ENCODE data around the gene ZNF268. TPM values are rescaled to one million over a fixed set of nuclear protein-coding genes. Genes with fewer than 3 reads are reported as not detected.

ZNF268 gene
- 1 to 10 TPM; 8.4 to 9.1 TPM for total RNA-seq

DNA sequence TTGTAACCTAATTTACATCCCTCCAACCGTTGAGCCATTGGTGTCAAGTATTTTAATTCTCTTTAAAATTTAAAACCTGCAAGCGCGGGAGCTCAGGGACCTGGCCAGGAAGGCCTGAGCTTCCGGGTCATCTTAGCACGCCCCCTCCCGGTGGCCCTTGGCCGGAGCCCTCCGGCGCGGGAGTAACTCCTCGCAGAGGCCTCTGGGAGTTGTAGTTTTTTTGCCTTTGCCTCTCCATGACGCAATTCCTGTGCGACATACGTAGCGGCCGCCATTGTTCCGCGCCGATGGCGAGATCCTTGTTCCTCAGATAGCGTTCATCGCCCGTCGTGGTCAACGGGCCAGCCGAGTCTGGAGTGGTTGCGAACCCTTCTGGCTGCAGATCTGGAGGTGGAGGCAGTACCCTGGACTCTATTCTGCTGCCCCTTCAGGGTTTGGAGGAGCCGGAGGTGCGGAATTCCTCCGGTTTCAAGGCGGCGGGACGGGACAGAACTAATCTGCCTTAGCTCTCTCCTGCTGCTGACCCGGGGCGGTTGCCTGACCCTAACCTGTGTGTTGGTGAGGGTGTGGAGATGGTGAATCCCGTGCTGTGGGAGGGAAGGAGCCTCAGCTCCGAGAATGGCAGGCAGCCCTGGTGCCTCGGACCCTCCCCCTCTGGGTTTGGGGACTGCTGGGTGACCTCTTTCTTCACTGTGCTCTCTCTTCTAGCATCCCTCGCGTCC is at the start of gene ZNF268:
Gene ZNF268, plus strand, starts transcription at position 258 of the 722 bp plus-strand sequence. CDS start 503 bp downstream, outside the sequence.
- Mint-ChIP-seq H3K4me3 (peak within 1 kb of the TSS; percentile 94), H3K36me3 (ENCODE audit: low read depth) (peaks cover 57% of the 10 kb centered on the region), H3K4me1 (ENCODE audit: low read depth) (peaks cover 19% of the 10 kb centered on the region), H3K9me3 (peaks cover 45% of the 10 kb centered on the region), H3K27ac (peak within 1 kb of the TSS; percentile 79), H3K27me3 (ENCODE audit: low read depth) (no peaks in the 10 kb centered on the region)
- intact Hi-C loops (cut with micrococcal nuclease): loop anchor here (1.0 kb wide), 5 partner anchors 51 to 419 kb away; partner anchors contain the start of genes ZNF10, ZNF140, ZNF26 and ZNF84
- CTCF ChIA-PET: interaction anchor here (0.9 to 2.0 kb wide), 4 partner anchors 21 to 218 kb away, joined by 3 to 7 read pairs (median 4); no protein-coding TSS in a partner anchor
- DNase-seq: peak; percentile 96

DNA sequence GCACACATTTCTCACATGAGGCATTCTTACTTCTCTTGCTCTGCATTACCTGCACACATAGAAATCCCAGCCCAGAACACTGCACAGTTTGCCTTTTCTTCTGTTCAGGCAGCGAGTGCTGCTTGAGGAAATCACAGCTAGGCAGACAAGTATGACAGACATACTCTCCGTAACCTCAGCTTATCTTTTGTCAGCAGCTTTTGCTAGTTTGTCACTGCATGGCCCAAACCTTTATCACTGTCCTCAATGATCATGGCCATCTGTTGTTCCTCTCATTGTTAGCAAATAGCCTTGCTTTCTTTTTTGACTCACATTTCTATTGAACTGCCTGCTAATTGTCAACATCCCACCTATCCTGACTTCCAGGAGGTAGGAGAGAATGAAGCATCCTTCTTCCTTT is 45.5 kb upstream of the ZNF268 start:
- Mint-ChIP-seq H3K36me3 (ENCODE audit: low read depth) (peaks cover 86% of the 10 kb centered on the region), H3K4me3 (no peak overlapping the region), H3K27ac (no peak overlapping the region), H3K9me3 (peaks cover 60% of the 10 kb centered on the region), H3K27me3 (ENCODE audit: low read depth) (no peaks in the 10 kb centered on the region), H3K4me1 (ENCODE audit: low read depth) (peaks cover 5% of the 10 kb centered on the region)
- no peak for DNase-seq
- intact Hi-C loops (cut with micrococcal nuclease): no loop called here
- CTCF ChIA-PET: no interaction called here

DNA sequence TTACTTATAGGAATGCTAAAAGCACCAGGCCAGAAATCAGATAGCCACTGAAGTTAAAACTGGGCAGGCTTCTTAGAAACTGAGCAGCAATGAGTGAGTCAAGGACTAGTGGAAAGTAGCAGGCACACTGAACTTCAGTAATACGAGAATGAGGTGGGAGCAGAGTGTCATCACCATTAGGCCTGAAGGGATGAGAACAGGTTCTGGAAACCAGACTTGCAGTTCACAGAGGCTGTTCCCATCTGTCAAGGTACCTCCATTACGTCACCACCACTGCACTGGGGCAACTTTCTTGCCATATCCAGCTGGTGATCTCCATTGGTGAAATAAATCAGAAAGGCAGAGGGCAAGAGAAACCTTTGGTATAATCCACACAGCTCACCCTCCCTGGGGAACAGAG is 35.3 kb upstream of the ZNF268 start:
- H3K9me3 Mint-ChIP-seq: peaks cover 59% of the 10 kb centered on the region
- H3K36me3 Mint-ChIP-seq (ENCODE audit: low read depth): peaks cover 81% of the 10 kb centered on the region
- no peak overlapping the region for H3K27ac Mint-ChIP-seq
- no peaks in the 10 kb centered on the region for H3K27me3 Mint-ChIP-seq (ENCODE audit: low read depth)
- CTCF ChIA-PET: no interaction called here
- intact Hi-C loops (cut with micrococcal nuclease): no loop called here
- DNase-seq: no peak
- no peak overlapping the region for H3K4me3 Mint-ChIP-seq
- no peaks in the 10 kb centered on the region for H3K4me1 Mint-ChIP-seq (ENCODE audit: low read depth)

DNA sequence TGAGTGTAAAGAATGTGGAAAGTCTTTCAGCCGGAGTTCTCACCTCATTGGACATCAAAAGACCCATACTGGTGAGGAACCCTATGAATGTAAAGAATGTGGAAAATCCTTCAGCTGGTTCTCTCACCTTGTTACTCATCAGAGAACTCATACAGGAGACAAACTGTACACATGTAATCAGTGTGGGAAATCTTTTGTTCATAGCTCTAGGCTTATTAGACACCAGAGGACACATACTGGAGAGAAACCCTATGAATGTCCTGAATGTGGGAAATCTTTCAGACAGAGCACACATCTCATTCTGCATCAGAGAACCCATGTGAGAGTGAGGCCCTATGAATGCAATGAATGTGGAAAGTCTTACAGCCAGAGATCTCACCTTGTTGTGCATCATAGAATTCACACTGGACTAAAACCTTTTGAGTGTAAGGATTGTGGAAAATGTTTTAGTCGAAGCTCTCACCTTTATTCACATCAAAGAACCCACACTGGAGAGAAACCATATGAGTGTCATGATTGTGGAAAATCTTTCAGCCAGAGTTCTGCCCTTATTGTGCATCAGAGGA is 25.1 kb upstream of the ZNF268 start:
- Mint-ChIP-seq H3K9me3 (peaks cover 77% of the 10 kb centered on the region), H3K4me3 (no peak overlapping the region), H3K27ac (no peak overlapping the region), H3K27me3 (ENCODE audit: low read depth) (no peaks in the 10 kb centered on the region), H3K36me3 (ENCODE audit: low read depth) (peaks cover 75% of the 10 kb centered on the region), H3K4me1 (ENCODE audit: low read depth) (no peaks in the 10 kb centered on the region)
- CTCF ChIA-PET: no interaction called here
- no peak for DNase-seq
- intact Hi-C loops (cut with micrococcal nuclease): no loop called here

DNA sequence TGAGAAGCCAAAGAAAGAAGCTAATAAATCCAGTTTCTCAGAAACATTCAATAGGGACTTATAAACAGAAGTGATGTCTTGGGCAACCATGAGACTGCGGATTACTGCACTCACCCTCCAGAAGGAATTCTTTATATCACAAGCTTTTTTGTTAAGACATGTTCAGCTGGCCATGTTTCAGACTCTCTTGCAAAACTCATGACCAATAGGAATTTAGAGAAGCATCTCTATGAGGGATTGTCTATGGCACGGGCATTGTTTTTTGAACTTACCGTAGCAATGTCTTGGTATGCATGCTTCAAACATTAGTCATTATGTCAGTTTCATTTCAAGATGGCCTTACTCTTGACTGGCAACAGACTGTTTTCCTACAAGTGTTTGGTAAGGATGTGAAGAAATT is 15.5 kb upstream of the ZNF268 start:
- intact Hi-C loops (cut with micrococcal nuclease): no loop called here
- Mint-ChIP-seq H3K27ac (no peak overlapping the region), H3K4me1 (ENCODE audit: low read depth) (no peaks in the 10 kb centered on the region), H3K36me3 (ENCODE audit: low read depth) (peaks cover 10% of the 10 kb centered on the region), H3K27me3 (ENCODE audit: low read depth) (no peaks in the 10 kb centered on the region), H3K9me3 (peaks cover 40% of the 10 kb centered on the region), H3K4me3 (no peak overlapping the region)
- no peak for DNase-seq
- CTCF ChIA-PET: no interaction called here

DNA sequence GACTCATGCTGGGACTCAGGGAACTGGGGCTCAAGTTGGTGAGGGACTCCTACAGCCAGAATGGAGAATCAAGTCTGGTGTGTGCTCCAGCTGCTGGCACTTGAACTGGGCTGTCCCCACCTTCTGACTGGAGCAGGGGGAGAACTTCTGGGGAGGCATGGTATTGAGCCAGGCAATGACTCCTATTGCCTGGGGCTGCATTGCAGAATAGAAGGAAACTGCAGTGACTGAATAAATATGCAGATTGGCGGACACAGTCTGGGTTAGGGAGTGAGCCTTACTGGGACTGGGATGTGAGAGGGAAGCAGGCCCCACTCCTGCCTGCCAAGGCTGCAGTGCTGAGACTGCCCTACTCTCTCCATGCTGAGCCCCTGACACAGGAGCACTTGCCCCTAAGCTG is 8.8 kb upstream of the ZNF268 start:
- Mint-ChIP-seq H3K9me3 (peaks cover 57% of the 10 kb centered on the region), H3K27me3 (ENCODE audit: low read depth) (no peaks in the 10 kb centered on the region), H3K4me1 (ENCODE audit: low read depth) (no peaks in the 10 kb centered on the region), H3K36me3 (ENCODE audit: low read depth) (peaks cover 14% of the 10 kb centered on the region), H3K27ac (no peak overlapping the region), H3K4me3 (no peak overlapping the region)
- intact Hi-C loops (cut with micrococcal nuclease): no loop called here
- CTCF ChIA-PET: no interaction called here
- no peak for DNase-seq

DNA sequence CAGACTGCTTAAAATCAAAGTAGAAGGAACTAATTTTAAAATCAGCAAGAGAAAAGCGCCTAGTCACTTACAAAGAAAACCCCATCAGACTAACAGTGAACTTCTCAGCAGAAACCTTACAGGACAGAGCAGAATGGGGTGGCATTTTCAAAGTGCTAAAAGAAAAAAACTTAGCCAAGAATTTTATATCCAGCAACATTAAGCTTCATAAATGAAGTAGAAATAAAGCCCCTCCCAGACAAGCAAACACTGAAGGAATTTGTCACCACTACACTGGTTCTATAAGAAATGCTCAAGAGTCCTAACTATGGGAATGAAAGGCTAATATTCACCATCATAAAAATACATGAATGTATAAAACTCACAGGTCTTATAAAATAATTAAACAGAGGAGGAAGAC is 6.4 kb upstream of the ZNF268 start:
- intact Hi-C loops (cut with micrococcal nuclease): no loop called here
- H3K9me3 Mint-ChIP-seq: peaks cover 60% of the 10 kb centered on the region
- H3K4me3 Mint-ChIP-seq: no peak overlapping the region
- no peaks in the 10 kb centered on the region for H3K27me3 Mint-ChIP-seq (ENCODE audit: low read depth)
- CTCF ChIA-PET: no interaction called here
- H3K27ac Mint-ChIP-seq: no peak overlapping the region
- no peak for DNase-seq
- H3K36me3 Mint-ChIP-seq (ENCODE audit: low read depth): peaks cover 14% of the 10 kb centered on the region
- no peaks in the 10 kb centered on the region for H3K4me1 Mint-ChIP-seq (ENCODE audit: low read depth)

DNA sequence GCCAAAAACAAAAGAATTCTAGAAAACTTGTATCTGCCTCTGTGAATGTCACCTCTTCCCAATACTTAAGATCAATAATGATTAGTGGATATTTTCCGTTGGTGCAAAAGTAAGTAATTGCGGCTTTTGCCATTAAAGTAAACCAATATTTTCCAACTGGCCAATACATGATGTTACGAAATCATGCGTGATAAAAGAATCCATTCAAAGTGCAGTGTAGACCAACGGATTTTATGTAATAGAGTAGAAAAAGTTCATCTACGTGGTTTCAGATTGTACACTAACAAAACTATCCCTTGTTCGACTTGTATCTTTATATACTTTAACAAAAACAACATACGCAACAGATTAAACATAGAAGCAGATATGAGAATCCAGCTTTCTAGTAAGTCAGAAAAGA is 626 bp upstream of the ZNF268 start:
- Mint-ChIP-seq H3K27ac (no peak overlapping the region), H3K4me1 (ENCODE audit: low read depth) (peaks cover 19% of the 10 kb centered on the region), H3K9me3 (peaks cover 48% of the 10 kb centered on the region), H3K27me3 (ENCODE audit: low read depth) (no peaks in the 10 kb centered on the region), H3K4me3 (no peak overlapping the region), H3K36me3 (ENCODE audit: low read depth) (peaks cover 50% of the 10 kb centered on the region)
- intact Hi-C loops (cut with micrococcal nuclease): loop anchor here (1.0 kb wide), 5 partner anchors 50 to 418 kb away; partner anchors contain the start of genes ZNF10, ZNF140, ZNF26 and ZNF84
- CTCF ChIA-PET: interaction anchor here (0.9 to 2.0 kb wide), 4 partner anchors 22 to 217 kb away, joined by 3 to 7 read pairs (median 4); no protein-coding TSS in a partner anchor
- no peak for DNase-seq

DNA sequence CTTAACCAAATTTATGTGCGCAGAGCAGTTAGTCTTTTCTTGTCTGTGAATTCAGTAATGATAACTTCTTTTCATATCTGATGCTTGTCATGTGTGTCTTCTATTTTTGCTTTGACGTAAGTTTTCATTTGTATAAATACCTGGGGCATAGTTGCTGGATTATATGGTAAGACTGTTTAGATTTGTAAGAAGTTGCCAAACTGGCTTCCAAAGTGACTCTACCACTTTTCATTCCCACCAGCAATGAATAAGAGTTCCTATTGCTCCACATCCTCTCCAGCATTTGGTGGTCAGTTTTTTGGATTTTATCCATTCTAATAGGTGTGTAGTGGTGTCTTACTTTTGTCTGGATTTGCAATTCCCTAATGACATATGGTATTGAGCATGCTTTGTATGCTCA is 8.9 kb downstream of the ZNF268 start:
- H3K9me3 Mint-ChIP-seq: peaks cover 77% of the 10 kb centered on the region
- H3K4me3 Mint-ChIP-seq: no peak overlapping the region
- no peak for DNase-seq
- CTCF ChIA-PET: interaction anchor here (0.7 kb wide), 1 partner anchor 267 kb away, joined by 4 read pairs; no protein-coding TSS in a partner anchor
- no peak overlapping the region for H3K27ac Mint-ChIP-seq
- H3K4me1 Mint-ChIP-seq (ENCODE audit: low read depth): peaks cover 5% of the 10 kb centered on the region
- no peaks in the 10 kb centered on the region for H3K27me3 Mint-ChIP-seq (ENCODE audit: low read depth)
- H3K36me3 Mint-ChIP-seq (ENCODE audit: low read depth): peaks cover 98% of the 10 kb centered on the region
- intact Hi-C loops (cut with micrococcal nuclease): no loop called here

DNA sequence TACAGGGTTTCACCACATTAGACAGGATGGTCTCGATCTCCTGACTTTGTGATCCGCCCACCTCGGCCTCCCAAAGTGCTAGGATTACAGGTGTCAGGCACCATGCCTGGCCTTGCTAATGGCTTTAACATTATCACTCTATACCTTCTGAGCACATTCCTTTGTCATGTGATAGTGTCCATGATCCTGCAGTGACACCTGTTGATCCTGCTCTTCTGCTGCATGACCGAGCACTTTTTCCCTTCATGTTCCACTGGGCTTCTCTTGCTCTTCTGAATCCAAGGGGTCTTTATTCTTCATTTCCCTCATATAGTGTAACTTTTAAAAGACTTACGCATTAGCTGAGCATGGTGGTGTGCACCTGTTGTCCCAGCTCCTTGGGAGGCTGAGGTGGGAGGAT is 11.6 kb downstream of the ZNF268 start:
- Mint-ChIP-seq H3K4me3 (no peak overlapping the region), H3K9me3 (peaks cover 66% of the 10 kb centered on the region), H3K36me3 (ENCODE audit: low read depth) (peaks cover 89% of the 10 kb centered on the region), H3K4me1 (ENCODE audit: low read depth) (no peaks in the 10 kb centered on the region), H3K27me3 (ENCODE audit: low read depth) (no peaks in the 10 kb centered on the region), H3K27ac (no peak overlapping the region)
- intact Hi-C loops (cut with micrococcal nuclease): no loop called here
- DNase-seq: no peak
- CTCF ChIA-PET: no interaction called here

DNA sequence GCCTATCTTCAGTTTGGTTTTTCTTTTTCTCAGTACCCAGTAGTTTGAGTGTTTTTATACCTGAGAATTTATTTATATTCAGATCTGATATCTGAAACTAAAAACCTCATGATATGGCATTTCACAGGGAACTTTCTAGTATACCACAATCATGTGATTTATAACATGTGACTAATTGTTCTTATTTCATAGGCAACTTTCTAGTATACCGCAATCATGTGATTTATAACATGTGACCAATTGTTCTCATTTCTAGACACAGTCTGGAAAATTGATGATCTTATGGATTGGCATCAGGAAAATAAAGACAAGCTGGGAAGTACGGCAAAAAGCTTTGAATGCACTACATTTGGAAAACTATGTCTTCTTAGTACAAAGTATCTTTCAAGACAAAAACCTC is 20.6 kb downstream of the ZNF268 start:
- no peak overlapping the region for H3K4me3 Mint-ChIP-seq
- H3K4me1 Mint-ChIP-seq (ENCODE audit: low read depth): no peaks in the 10 kb centered on the region
- no peak for DNase-seq
- CTCF ChIA-PET: interaction anchor here (2.1 kb wide), 1 partner anchor 21 kb away, joined by 7 read pairs; the partner anchor contains the start of gene ZNF268
- peaks cover 75% of the 10 kb centered on the region for H3K36me3 Mint-ChIP-seq (ENCODE audit: low read depth)
- intact Hi-C loops (cut with micrococcal nuclease): no loop called here
- H3K27me3 Mint-ChIP-seq (ENCODE audit: low read depth): no peaks in the 10 kb centered on the region
- H3K27ac Mint-ChIP-seq: no peak overlapping the region
- peaks cover 67% of the 10 kb centered on the region for H3K9me3 Mint-ChIP-seq

DNA sequence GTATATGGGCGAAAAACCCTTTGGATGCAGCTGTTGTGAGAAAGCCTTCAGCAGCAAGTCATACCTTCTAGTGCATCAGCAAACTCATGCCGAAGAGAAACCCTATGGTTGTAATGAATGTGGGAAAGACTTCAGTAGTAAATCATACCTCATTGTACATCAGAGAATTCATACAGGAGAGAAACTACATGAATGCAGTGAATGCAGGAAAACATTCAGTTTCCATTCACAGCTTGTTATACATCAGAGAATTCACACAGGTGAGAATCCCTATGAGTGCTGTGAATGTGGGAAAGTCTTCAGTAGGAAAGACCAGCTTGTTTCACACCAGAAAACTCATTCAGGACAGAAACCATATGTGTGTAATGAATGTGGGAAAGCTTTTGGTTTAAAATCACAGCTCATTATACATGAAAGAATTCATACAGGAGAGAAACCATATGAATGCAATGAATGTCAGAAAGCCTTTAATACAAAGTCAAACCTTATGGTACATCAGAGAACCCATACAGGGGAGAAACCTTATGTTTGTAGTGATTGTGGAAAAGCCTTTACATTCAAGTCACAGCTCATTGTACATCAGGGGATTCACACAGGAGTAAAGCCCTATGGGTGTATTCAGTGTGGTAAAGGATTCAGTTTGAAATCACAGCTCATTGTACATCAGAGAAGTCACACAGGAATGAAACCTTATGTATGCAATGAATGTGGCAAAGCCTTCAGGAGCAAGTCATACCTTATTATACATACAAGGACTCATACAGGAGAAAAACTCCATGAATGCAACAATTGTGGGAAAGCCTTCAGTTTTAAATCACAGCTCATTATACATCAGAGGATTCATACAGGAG is 21.4 kb downstream of the ZNF268 start:
- no peaks in the 10 kb centered on the region for H3K4me1 Mint-ChIP-seq (ENCODE audit: low read depth)
- DNase-seq: no peak
- H3K27ac Mint-ChIP-seq: peak overlapping the region; percentile 53
- H3K4me3 Mint-ChIP-seq: no peak overlapping the region
- CTCF ChIA-PET: interaction anchor here (2.1 kb wide), 1 partner anchor 22 kb away, joined by 7 read pairs; the partner anchor contains the start of gene ZNF268
- intact Hi-C loops (cut with micrococcal nuclease): no loop called here
- H3K27me3 Mint-ChIP-seq (ENCODE audit: low read depth): no peaks in the 10 kb centered on the region
- H3K9me3 Mint-ChIP-seq: peaks cover 70% of the 10 kb centered on the region
- peaks cover 73% of the 10 kb centered on the region for H3K36me3 Mint-ChIP-seq (ENCODE audit: low read depth)
